Activated CD4-positive, alpha-beta memory T cell treated with anti-CD3 and anti-CD28 coated beads, Interleukin-2, amount 10 ng/mL, durations not matched to agents 7 days and 5 days (primary cell): ENCODE measurements around the gene FETUB. TPM values are rescaled to one million over a fixed set of nuclear protein-coding genes. Genes with fewer than 3 reads are reported as not detected.

ENCODE experiments used
- CTCF ChIA-PET: fragments of 350-600 bp; sonication (Branson Sonifier 250); formaldehyde crosslinking; loops from one replicate; lab custom pipeline; 2021; ENCODE audit warnings: antibody characterized with exemption, inconsistent platforms; lab: Charles Lee
- POLR2A ChIA-PET: fragments of 350-600 bp; sonication (Branson Sonifier 250); formaldehyde crosslinking; loops from one replicate; lab custom pipeline; 2021; ENCODE audit warnings: antibody characterized with exemption; lab: Charles Lee
- DNase-seq: peaks from one replicate; pipeline ENCODE4 v3.0.0-alpha.2; 2020
- H3K27ac Mint-ChIP-seq: one replicate; pipeline ENCODE4 v1.8.0; 2021; ENCODE audit warnings: mild to moderate bottlenecking, mixed read lengths
- H3K27me3 Mint-ChIP-seq: one replicate; pipeline ENCODE4 v1.8.0; 2021; ENCODE audit warnings: mixed read lengths
- H3K36me3 Mint-ChIP-seq: one replicate; pipeline ENCODE4 v1.8.0; 2021; ENCODE audit warnings: low read depth, mixed read lengths
- H3K4me1 Mint-ChIP-seq: one replicate; pipeline ENCODE4 v1.8.0; 2021; ENCODE audit warnings: mixed read lengths
- H3K4me3 Mint-ChIP-seq: one replicate; pipeline ENCODE4 v1.8.0; 2021; ENCODE audit warnings: mild to moderate bottlenecking, mixed read lengths
- H3K9me3 Mint-ChIP-seq: one replicate; pipeline ENCODE4 v1.8.0; 2021; ENCODE audit warnings: mixed read lengths
- total RNA-seq, 2 experiments: library from RNA; stranded (reverse); gene quantifications; one replicate each; pipeline ENCODE4 v1.2.3, GENCODE V29; 2021

FETUB gene, protein sequence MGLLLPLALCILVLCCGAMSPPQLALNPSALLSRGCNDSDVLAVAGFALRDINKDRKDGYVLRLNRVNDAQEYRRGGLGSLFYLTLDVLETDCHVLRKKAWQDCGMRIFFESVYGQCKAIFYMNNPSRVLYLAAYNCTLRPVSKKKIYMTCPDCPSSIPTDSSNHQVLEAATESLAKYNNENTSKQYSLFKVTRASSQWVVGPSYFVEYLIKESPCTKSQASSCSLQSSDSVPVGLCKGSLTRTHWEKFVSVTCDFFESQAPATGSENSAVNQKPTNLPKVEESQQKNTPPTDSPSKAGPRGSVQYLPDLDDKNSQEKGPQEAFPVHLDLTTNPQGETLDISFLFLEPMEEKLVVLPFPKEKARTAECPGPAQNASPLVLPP
- not detected for total RNA-seq

DNA sequence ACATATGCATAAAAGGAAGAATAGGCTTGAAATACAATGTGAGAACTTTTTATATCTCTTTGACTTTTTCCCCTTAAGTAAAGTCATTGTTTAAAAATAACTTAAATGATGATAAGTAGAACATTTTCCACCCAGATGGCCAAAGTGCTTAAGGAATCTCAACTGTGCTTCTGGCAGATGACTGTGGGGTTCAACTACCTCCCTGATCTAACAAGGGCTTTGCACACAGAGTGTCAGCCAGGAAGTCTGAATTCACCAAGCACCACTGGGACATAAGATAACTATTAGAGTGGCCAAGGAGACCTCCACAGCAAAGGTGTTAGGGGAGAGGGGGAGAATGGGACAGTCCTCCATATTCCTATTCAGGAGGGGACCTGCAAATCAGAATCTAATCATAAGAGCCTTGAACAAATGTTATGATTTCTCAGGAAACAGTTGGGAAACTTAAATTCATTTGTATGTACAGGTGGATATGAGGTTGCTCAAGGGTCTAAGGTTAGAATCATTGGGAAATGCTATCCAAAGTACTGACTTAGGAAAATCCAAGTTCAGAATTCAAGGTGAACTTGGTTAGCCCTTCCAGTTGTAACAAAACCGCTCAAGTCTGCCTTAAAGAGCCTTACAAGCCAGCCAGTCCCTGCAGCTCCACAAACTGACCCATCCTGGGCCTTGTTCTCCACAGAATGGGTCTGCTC, at the start of gene FETUB:
TSS of gene FETUB (plus strand) at position 622 of the 695 bp plus-strand sequence. CDS start at position 684, 62 bp downstream.
- CTCF ChIA-PET: interaction anchor here (0.6 kb wide), 1 partner anchor 1618 kb away, joined by 5 read pairs; no protein-coding TSS in a partner anchor
- Mint-ChIP-seq H3K4me3 (no peak within 1 kb of the TSS), H3K9me3 (no peaks in the 10 kb centered on the region), H3K4me1 (peaks cover 24% of the 10 kb centered on the region), H3K27ac (no peak within 1 kb of the TSS), H3K36me3 (no peaks in the 10 kb centered on the region), H3K27me3 (peaks cover 12% of the 10 kb centered on the region)
- POLR2A ChIA-PET: no interaction called here
- DNase-seq: no peak

DNA sequence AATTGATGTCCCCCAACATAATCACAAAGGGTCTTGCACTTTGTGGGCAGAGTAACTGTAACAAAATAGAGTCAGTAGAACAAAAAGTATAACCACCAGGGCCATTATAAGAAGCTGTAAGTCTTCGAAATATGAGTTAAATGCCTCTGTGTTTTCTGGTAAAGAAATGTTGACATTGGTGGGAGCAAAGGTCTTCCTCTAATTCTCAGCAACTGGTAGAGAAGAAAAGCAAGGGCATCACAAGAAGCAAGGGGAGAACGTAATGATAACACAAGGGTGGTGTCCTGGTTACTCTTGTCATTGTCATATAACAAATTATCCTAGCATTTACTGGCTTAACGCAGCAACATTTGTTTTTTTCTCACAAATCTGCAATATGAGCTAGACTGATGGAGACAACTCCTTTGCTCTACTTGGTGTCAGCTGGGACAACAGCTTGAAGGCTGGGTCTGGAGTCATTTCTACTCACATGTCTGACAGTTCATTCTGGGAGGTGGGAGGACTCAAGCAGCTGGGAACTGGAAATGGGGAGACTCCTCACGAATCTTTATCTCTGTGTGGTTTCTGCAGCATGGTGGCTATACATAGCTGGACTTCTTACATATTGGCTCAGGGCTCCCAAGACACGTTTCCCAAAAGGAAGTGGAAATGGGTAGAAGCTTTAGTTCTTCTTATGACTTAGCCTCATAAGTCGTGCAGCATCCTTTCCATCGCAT, 49.5 kb upstream of the FETUB start:
- POLR2A ChIA-PET: interaction anchor here (0.6 to 2.7 kb wide), 5 partner anchors 21 to 193 kb away, joined by 3 to 9 read pairs (median 3); partner anchors contain the start of genes DNAJB11 and TBCCD1
- CTCF ChIA-PET: interaction anchor here (0.9 to 5.3 kb wide), 3 partner anchors 19 to 258 kb away, joined by 3 to 38 read pairs (median 3); no protein-coding TSS in a partner anchor
- no peaks in the 10 kb centered on the region for H3K9me3 Mint-ChIP-seq

DNA sequence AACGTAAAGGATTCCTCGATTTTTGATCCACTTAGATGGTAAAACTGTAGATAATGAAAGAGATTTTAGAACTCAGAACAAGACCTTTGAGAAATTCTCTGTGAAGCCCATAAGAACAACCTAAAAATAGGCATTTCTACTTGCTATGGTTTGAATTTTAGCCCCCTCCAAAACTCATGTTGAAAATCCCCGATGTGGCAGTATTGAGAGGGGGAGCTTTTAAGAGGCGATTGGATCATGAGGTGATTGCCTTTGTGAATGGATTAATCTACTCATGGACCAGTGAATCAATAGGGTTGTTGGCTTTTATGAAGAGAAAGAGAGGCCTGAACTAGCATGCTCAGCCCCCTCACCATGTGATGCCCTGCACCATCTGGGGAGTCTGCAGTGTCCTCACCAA, 47.5 kb upstream of the FETUB start:
- no peaks in the 10 kb centered on the region for H3K36me3 Mint-ChIP-seq
- DNase-seq: no peak
- peaks cover 24% of the 10 kb centered on the region for H3K4me1 Mint-ChIP-seq
- CTCF ChIA-PET: interaction anchor here (5.3 kb wide), 1 partner anchor 23 kb away, joined by 38 read pairs; no protein-coding TSS in a partner anchor
- H3K4me3 Mint-ChIP-seq: no peak overlapping the region
- POLR2A ChIA-PET: no interaction called here
- no peaks in the 10 kb centered on the region for H3K9me3 Mint-ChIP-seq
- peaks cover 2% of the 10 kb centered on the region for H3K27me3 Mint-ChIP-seq
- no peak overlapping the region for H3K27ac Mint-ChIP-seq

More for the DNA sequence above, 49.5 kb upstream of the FETUB start:
- peaks cover 24% of the 10 kb centered on the region for H3K4me1 Mint-ChIP-seq
- H3K4me3 Mint-ChIP-seq: no peak overlapping the region
- no peak for DNase-seq
- H3K36me3 Mint-ChIP-seq: peaks cover 6% of the 10 kb centered on the region
- H3K27ac Mint-ChIP-seq: no peak overlapping the region
- peaks cover 2% of the 10 kb centered on the region for H3K27me3 Mint-ChIP-seq

DNA sequence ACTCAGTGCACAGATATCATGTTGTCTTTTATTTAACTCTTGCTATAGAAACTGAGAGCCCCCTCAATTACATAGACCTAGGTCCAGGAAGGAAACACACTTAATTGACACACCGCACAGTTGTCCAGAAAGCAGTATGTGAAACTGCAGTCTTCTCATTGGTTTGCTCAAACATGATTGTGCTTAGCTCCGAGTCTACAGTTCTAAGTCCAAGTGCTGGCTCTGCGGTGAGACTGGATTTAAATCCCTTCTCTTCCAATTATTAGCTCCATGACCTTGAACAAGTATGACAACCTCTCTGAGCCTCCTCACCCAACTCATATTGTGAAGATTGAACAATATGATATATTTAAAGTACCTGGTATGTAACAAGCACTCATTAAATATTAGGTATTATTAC, 46.3 kb upstream of the FETUB start:
- no peak overlapping the region for H3K27ac Mint-ChIP-seq
- peaks cover 17% of the 10 kb centered on the region for H3K4me1 Mint-ChIP-seq
- H3K36me3 Mint-ChIP-seq: no peaks in the 10 kb centered on the region
- ChIA-PET CTCF (interaction anchor here (5.3 kb wide), 1 partner anchor 22 kb away, joined by 38 read pairs; no protein-coding TSS in a partner anchor), POLR2A (no interaction called here)
- H3K4me3 Mint-ChIP-seq: no peak overlapping the region
- H3K9me3 Mint-ChIP-seq: no peaks in the 10 kb centered on the region
- DNase-seq: no peak
- H3K27me3 Mint-ChIP-seq: peaks cover 5% of the 10 kb centered on the region

DNA sequence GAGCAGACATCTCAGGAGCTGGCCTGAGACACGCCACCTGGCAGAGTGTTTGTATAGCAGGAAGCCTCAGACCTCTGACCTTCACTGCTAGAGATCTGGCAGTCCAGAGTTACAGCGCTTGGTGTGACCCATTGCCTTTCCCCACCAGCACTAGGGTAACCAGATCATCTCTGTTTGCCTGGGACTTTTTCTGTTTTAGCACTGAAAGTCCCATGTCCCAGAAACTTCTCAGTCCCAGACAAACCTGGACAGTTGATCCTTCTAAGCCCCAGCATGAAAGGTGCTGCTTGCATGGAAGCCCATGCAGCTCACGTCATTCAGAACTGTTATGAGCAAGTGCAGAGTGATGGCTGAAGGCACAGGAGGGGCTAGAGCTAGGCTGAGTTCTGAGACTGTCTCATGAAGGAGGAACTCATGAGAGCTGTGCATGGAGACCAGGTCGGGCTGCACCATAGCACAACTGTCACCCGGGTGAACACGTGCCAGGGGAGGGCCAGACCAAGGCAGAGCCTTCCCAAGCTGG, 45.5 kb upstream of the FETUB start:
- no peaks in the 10 kb centered on the region for H3K9me3 Mint-ChIP-seq
- no peak overlapping the region for H3K4me3 Mint-ChIP-seq
- peaks cover 12% of the 10 kb centered on the region for H3K4me1 Mint-ChIP-seq
- ChIA-PET POLR2A (no interaction called here), CTCF (no interaction called here)
- no peak overlapping the region for H3K27ac Mint-ChIP-seq
- H3K27me3 Mint-ChIP-seq: peaks cover 5% of the 10 kb centered on the region
- no peak for DNase-seq
- H3K36me3 Mint-ChIP-seq: no peaks in the 10 kb centered on the region

DNA sequence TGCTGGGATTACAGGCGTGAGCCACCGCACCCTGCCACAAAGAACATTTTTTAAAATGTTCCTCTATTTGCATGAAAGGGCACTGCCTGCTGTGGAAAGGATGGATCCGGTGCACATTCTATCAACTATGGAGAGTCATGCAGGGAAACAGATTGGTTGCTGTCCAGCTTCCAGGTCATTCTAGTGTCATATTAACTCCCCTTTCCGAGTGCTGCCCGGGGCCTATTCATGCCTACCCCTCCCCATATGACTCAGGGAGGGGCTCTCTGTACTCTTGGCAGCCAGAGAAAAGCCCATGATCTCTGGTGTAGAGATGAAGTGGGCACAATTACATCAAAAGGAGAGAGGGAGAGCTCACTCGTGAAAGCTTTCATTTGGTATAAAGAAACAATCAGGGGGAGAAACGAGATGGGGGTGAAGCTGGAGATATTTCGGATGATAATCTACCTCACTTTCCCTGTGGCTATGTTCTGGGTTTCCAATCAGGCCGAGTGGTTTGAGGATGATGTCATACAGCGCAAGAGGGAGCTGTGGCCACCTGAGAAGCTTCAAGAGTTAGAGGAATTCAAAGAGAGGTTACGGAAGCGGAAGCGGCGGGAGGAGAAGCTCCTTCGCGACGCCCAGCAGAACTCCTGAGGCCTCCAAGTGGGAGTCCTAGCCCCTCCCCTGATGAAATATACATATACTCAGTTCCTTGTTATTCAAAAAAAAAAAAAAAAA, 43.5 kb upstream of the FETUB start:
- no peaks in the 10 kb centered on the region for H3K36me3 Mint-ChIP-seq
- no peak overlapping the region for H3K27ac Mint-ChIP-seq
- ChIA-PET POLR2A (interaction anchor here (0.9 to 1.2 kb wide), 2 partner anchors 20 to 26 kb away, joined by 3 read pairs; partner anchors contain the start of gene DNAJB11), CTCF (interaction anchor here (0.8 to 2.9 kb wide), 4 partner anchors 14 to 27 kb away, joined by 4 to 34 read pairs (median 5); partner anchors contain the start of gene AHSG)
- H3K4me1 Mint-ChIP-seq: no peaks in the 10 kb centered on the region
- H3K27me3 Mint-ChIP-seq: peaks cover 3% of the 10 kb centered on the region
- H3K4me3 Mint-ChIP-seq: no peak overlapping the region
- DNase-seq: no peak
- no peaks in the 10 kb centered on the region for H3K9me3 Mint-ChIP-seq

DNA sequence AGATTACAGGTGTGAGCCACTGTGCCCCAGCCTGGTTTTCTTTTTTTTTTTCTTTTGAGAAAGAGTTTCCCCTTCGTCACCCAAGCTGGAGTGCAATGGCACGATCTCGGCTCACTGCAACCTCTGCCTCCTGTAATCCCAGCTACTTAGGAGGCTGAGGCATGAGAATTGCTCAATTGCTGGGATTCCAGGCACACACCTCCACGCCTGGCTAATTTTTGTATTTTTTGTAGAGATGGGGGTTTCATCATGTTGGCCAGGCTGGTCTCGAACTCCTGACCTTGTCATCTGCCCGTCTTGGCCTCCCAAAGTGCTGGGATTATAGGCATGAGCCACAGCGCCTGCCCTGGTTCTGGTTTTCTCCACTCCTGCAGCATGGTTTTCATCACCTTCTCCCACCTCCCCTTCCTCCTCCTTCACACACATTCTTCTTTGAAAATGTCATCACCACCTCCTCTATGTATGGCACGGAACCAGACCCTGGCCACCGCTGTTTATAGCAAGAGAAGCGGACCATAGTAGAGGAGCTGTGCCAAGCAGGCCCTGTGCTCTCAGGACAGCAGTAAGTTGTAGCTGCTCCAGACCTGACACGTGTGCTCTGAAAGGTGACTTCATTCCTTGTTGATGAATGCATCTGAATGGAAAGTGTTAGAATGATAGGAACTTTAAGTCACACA, 42.0 kb upstream of the FETUB start:
- CTCF ChIA-PET: interaction anchor here (2.9 kb wide), 1 partner anchor 17 kb away, joined by 34 read pairs; no protein-coding TSS in a partner anchor
- POLR2A ChIA-PET: no interaction called here
- DNase-seq: no peak
- H3K36me3 Mint-ChIP-seq: no peaks in the 10 kb centered on the region
- H3K27me3 Mint-ChIP-seq: peaks cover 6% of the 10 kb centered on the region
- no peaks in the 10 kb centered on the region for H3K4me1 Mint-ChIP-seq
- no peak overlapping the region for H3K27ac Mint-ChIP-seq
- H3K9me3 Mint-ChIP-seq: no peaks in the 10 kb centered on the region
- H3K4me3 Mint-ChIP-seq: no peak overlapping the region

DNA sequence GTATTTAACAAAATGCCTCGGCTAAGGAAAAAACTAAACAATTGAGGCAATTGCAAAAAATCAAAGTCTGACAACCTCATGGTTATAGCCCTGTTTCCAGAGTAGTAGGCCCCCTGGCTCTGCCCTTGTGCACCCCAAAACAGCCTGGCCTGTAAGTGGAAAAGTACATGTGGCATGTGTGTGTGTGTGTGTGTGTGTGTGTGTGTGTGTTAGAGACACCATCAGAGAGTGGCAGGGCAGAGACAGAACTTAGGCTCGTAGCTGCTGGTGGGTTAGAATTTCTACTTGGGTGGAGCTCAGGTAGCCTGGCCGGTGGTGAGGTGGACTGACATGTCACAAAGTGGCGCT, 41.4 kb upstream of the FETUB start:
- H3K27me3 Mint-ChIP-seq: peaks cover 6% of the 10 kb centered on the region
- POLR2A ChIA-PET: no interaction called here
- DNase-seq: no peak
- CTCF ChIA-PET: interaction anchor here (2.9 kb wide), 1 partner anchor 17 kb away, joined by 34 read pairs; no protein-coding TSS in a partner anchor
- no peaks in the 10 kb centered on the region for H3K36me3 Mint-ChIP-seq
- no peaks in the 10 kb centered on the region for H3K4me1 Mint-ChIP-seq
- no peak overlapping the region for H3K4me3 Mint-ChIP-seq
- no peak overlapping the region for H3K27ac Mint-ChIP-seq
- no peaks in the 10 kb centered on the region for H3K9me3 Mint-ChIP-seq

DNA sequence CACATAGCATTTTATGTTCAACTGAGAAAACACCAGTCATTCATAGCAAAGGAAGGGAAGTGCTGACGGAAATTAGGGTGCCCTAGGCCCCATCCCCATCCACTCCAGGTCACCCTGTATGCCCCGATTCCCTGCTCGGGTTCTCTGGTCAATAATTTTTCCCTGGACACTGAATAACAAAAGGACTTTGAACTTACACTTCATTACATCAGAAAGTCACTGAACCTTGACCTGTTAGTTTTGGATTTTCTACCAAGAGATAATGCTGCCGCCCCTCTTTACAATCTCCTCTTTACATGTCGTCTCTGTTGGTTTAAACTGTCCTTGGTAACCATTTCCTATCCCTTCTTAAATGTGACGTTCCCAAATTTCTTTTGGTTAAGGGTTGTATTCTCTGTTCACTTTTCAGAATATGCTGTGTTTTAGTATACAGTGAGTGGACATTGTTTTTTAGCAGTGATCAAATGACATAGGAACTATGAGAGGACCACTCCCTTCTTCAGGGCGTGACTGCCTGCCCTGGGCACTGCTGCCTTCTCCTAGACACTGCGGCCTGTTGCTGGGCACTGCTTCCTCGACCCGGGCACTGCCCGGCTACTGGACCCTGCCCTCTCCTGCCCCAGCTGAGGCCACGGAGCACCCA, 40.9 kb upstream of the FETUB start:
- no peak overlapping the region for H3K4me3 Mint-ChIP-seq
- DNase-seq: no peak
- H3K27ac Mint-ChIP-seq: no peak overlapping the region
- ChIA-PET POLR2A (no interaction called here), CTCF (no interaction called here)
- H3K27me3 Mint-ChIP-seq: peaks cover 8% of the 10 kb centered on the region
- H3K36me3 Mint-ChIP-seq: no peaks in the 10 kb centered on the region
- H3K9me3 Mint-ChIP-seq: no peaks in the 10 kb centered on the region
- no peaks in the 10 kb centered on the region for H3K4me1 Mint-ChIP-seq

DNA sequence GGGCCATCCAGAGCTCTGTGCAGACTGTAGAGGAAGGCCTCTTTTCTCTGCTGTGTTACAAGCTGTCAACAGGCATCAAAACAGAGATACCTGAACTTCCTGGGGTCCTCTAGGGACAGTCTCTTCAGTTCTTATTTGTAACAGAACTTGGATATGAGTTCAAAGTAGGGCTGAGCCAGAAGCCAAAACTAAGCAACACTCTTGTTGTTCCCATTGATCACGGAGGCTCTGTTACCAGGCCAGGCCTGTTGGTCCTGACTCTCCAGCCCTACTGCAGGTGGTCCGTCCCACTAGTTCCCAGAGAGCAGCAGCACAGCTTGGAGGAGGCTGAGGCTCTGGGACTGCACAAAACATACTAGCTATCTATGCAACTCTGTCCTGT, 40.4 kb upstream of the FETUB start:
- no peaks in the 10 kb centered on the region for H3K4me1 Mint-ChIP-seq
- CTCF ChIA-PET: interaction anchor here (1.0 to 1.3 kb wide), 3 partner anchors 10 to 17 kb away, joined by 3 to 9 read pairs (median 3); no protein-coding TSS in a partner anchor
- POLR2A ChIA-PET: interaction anchor here (1.3 kb wide), 1 partner anchor 184 kb away, joined by 3 read pairs; the partner anchor contains the start of gene EIF4A2
- no peaks in the 10 kb centered on the region for H3K9me3 Mint-ChIP-seq
- no peaks in the 10 kb centered on the region for H3K36me3 Mint-ChIP-seq
- peaks cover 8% of the 10 kb centered on the region for H3K27me3 Mint-ChIP-seq
- H3K27ac Mint-ChIP-seq: no peak overlapping the region
- no peak for DNase-seq
- no peak overlapping the region for H3K4me3 Mint-ChIP-seq

DNA sequence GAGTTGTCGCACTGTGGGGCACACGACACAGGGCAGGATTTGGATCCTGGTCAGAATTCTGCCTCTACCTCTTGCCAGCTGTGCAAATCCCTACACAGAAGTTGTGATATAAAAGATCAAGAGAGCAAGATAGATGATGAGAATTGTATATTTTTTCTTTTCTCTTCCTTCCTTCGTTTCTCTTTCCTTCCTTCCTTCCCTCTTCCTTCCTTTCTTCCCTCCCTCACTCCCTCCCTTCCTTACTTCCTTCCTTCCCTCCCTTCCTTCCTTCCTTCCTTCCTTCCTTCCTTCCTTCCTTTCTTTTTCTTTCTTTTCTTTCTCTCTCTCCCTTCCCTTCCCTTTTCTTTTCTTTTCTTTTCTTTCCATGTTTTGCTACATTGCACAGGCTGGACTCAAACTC, 39.3 kb upstream of the FETUB start:
- H3K27me3 Mint-ChIP-seq: peaks cover 10% of the 10 kb centered on the region
- no peak overlapping the region for H3K27ac Mint-ChIP-seq
- no peak for DNase-seq
- H3K4me1 Mint-ChIP-seq: no peaks in the 10 kb centered on the region
- no peaks in the 10 kb centered on the region for H3K36me3 Mint-ChIP-seq
- CTCF ChIA-PET: interaction anchor here (1.0 to 1.3 kb wide), 2 partner anchors 13 to 16 kb away, joined by 3 to 9 read pairs; no protein-coding TSS in a partner anchor
- no peaks in the 10 kb centered on the region for H3K9me3 Mint-ChIP-seq
- no peak overlapping the region for H3K4me3 Mint-ChIP-seq
- POLR2A ChIA-PET: interaction anchor here (1.3 kb wide), 1 partner anchor 183 kb away, joined by 3 read pairs; the partner anchor contains the start of gene EIF4A2
